GM19463 (cell line): ENCODE results near the gene NAB2.
"Not testable (repeated sequence)": the region's sequence is repeated elsewhere in the genome, so short reads cannot be mapped to it uniquely, and the experiment has no call there.

Experiments used
- ATAC-seq: cut with Tn5 transposase; IDR thresholded peaks from one replicate; pipeline ENCODE4 v1.9.1; 2021; ENCODE audit warnings: mild to moderate bottlenecking, moderate library complexity; ENCODE audit not compliant: unreplicated experiment

The NAB2 gene

GRCh38 chr12:57066245-57066644 is 22.7 kb upstream of the NAB2 start:
- ATAC-seq, result no peak

GRCh38 chr12:57069523-57069922 is 19.4 kb upstream of the NAB2 start:
- ATAC-seq, result peak; percentile 67

GRCh38 chr12:57072661-57073060 is 16.3 kb upstream of the NAB2 start:
- ATAC-seq, result no peak

GRCh38 chr12:57073566-57074450 is 15.1 kb upstream of the NAB2 start:
- ATAC-seq, result not testable (repeated sequence)

- ATAC-seq, result peak; percentile 97
These were observed 10.2 kb upstream of the NAB2 start, which contains the start of gene NEMP1 for GRCh38 chr12:57078519-57079404. Gene NEMP1, minus strand, starts transcription at chr12:57078791. Its CDS starts 46 bp downstream, at chr12:57078745.

- no peak for ATAC-seq
These were observed 9.1 kb upstream of the NAB2 start for GRCh38 chr12:57079821-57080220.

- ATAC-seq, result no peak
These were observed 8.1 kb upstream of the NAB2 start for GRCh38 chr12:57080855-57081254.

GRCh38 chr12:57085999-57086492 is 2.9 kb upstream of the NAB2 start:
- ATAC-seq, result no peak

GRCh38 chr12:57086493-57087009 is 2.4 kb upstream of the NAB2 start:
- ATAC-seq, result no peak

- ATAC-seq, result peak; percentile 26
These were observed 1.8 kb upstream of the NAB2 start for GRCh38 chr12:57087010-57087690.

- ATAC-seq, result peak; percentile 42
These were observed 1.1 kb upstream of the NAB2 start for GRCh38 chr12:57087691-57088353.

GRCh38 chr12:57089271-57090245 is 644 bp downstream of the NAB2 start:
- no peak for ATAC-seq

- ATAC-seq, result no peak
These were observed 1.6 kb downstream of the NAB2 start for GRCh38 chr12:57090490-57090889.

- ATAC-seq, result no peak
These were observed 2.2 kb downstream of the NAB2 start for GRCh38 chr12:57090924-57091637.

GRCh38 chr12:57091638-57092528 is 3.0 kb downstream of the NAB2 start:
- no peak for ATAC-seq

GRCh38 chr12:57092529-57092862 is 3.6 kb downstream of the NAB2 start:
- ATAC-seq, result no peak

- no peak for ATAC-seq
These were observed 4.0 kb downstream of the NAB2 start for GRCh38 chr12:57092876-57093414.
